ENCODE results near the gene IFT88. TPM values are rescaled to one million over a fixed set of nuclear protein-coding genes. Genes with fewer than 3 reads are reported as not detected.

Gene IFT88
- polyA plus RNA-seq, 3 donors: 2.9 to 4.5 (median 4.1) TPM

GRCh38 chr13:20669162-20669561 is 102.2 kb downstream of the IFT88 start:
- Histone ChIP-seq H3K27me3 (ENCODE audit: control insufficient read depth in 2 of 2, insufficient read depth in 2 of 2, low read length in 2 of 2) (no peaks in the 10 kb centered on the region), H3K9me3 (replicated peaks in 1 of 2; ENCODE audit: control insufficient read depth in 1 of 2, insufficient read depth in 1 of 2, low read length in 2 of 2) (no peaks in the 10 kb centered on the region), H3K4me1 (ENCODE audit: control insufficient read depth in 1 of 2, insufficient read depth in 2 of 2, low read length in 2 of 2) (no peaks in the 10 kb centered on the region), H3K4me3 (replicated peaks in 1 of 3; ENCODE audit: low read depth in 2 of 3, low read length in 3 of 3) (no peak overlapping the region), H2AFZ (ENCODE audit: insufficient read depth, low read depth, low read length, poor library complexity, severe bottlenecking) (no peak overlapping the region), H3K79me2 (ENCODE audit: insufficient read depth, low read length) (no peaks in the 10 kb centered on the region), H4K20me1 (ENCODE audit: insufficient read depth, low read length) (no peaks in the 10 kb centered on the region), H3K9ac (ENCODE audit: insufficient read depth, low read length, poor library complexity, severe bottlenecking) (no peak overlapping the region), H3K4me2 (replicated peaks; ENCODE audit: extremely low read depth, low read length, poor library complexity, severe bottlenecking) (no peak overlapping the region), H3K36me3 (replicated peaks in 1 of 2; ENCODE audit: control insufficient read depth in 1 of 2, insufficient read depth in 2 of 2, low read length in 2 of 2) (no peaks in the 10 kb centered on the region), H3K27ac (ENCODE audit: low read depth in 1 of 2, low read length in 2 of 2) (no peak overlapping the region)
- 60% methylated on average over 1 of the region's 5 CpGs for WGBS (ENCODE audit: insufficient coverage)
- Mint-ChIP-seq H3K4me1 (peaks cover 2% of the 10 kb centered on the region), H3K9me3 (peaks cover 0 to 2% (median 0%) of the 10 kb centered on the region in 7 donors), H3K4me3 (no peak overlapping the region), H3K27me3 (ENCODE audit: low read depth in 3 of 3) (peaks cover 0 to 1% (median 0%) of the 10 kb centered on the region in 3 donors), H3K27ac (no peak overlapping the region), H3K36me3 (peaks cover 8 to 12% of the 10 kb centered on the region in 2 donors)
- no peak for DNase-seq
- intact Hi-C loops (cut with micrococcal nuclease): no loop called here
- TF ChIP-seq, protein P1, sequence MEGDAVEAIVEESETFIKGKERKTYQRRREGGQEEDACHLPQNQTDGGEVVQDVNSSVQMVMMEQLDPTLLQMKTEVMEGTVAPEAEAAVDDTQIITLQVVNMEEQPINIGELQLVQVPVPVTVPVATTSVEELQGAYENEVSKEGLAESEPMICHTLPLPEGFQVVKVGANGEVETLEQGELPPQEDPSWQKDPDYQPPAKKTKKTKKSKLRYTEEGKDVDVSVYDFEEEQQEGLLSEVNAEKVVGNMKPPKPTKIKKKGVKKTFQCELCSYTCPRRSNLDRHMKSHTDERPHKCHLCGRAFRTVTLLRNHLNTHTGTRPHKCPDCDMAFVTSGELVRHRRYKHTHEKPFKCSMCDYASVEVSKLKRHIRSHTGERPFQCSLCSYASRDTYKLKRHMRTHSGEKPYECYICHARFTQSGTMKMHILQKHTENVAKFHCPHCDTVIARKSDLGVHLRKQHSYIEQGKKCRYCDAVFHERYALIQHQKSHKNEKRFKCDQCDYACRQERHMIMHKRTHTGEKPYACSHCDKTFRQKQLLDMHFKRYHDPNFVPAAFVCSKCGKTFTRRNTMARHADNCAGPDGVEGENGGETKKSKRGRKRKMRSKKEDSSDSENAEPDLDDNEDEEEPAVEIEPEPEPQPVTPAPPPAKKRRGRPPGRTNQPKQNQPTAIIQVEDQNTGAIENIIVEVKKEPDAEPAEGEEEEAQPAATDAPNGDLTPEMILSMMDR (IDR thresholded peaks at IDR 0.05): no peak

DNA sequence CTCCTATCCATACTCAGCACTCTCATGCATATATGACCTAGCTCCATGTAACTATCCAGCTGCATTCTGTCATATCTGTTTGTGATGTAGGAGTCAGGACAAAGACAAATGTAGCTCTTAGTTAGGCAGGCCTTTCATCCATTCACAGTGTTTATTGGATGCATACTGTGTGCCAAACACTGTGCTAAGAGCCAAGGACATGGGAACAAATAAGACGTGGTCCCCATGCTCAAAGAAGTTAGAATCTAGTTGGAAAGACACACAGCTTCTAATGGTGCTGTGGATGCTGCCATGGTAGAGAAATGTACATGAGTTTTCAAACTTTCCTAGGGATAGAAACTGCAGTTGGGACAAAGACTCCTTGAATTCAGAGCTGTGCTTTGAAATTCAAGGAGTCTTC is 104.8 kb downstream of the IFT88 start:
- H4K20me1 ChIP-seq (ENCODE audit: insufficient read depth, low read length): no peaks in the 10 kb centered on the region
- H2AFZ ChIP-seq (ENCODE audit: insufficient read depth, low read depth, low read length, poor library complexity, severe bottlenecking): no peak overlapping the region
- Mint-ChIP-seq H3K36me3 (peaks cover 11 to 12% of the 10 kb centered on the region in 2 donors), H3K27ac (no peak overlapping the region), H3K4me3 (no peak overlapping the region), H3K27me3 (ENCODE audit: low read depth in 3 of 3) (no peaks in the 10 kb centered on the region), H3K4me1 (peaks cover 2% of the 10 kb centered on the region), H3K9me3 (no peaks in the 10 kb centered on the region)
- no peaks in the 10 kb centered on the region for H3K27me3 ChIP-seq (ENCODE audit: control insufficient read depth in 2 of 2, insufficient read depth in 2 of 2, low read length in 2 of 2)
- TF ChIP-seq, protein P1 (IDR thresholded peaks at IDR 0.05): no peak
- H3K36me3 ChIP-seq (replicated peaks in 1 of 2; ENCODE audit: control insufficient read depth in 1 of 2, insufficient read depth in 2 of 2, low read length in 2 of 2): no peaks in the 10 kb centered on the region
- intact Hi-C loops (cut with micrococcal nuclease): no loop called here
- WGBS (ENCODE audit: insufficient coverage): 94% methylated on average over 1 of the region's 1 CpG
- H3K9ac ChIP-seq (ENCODE audit: insufficient read depth, low read length, poor library complexity, severe bottlenecking): no peak overlapping the region
- H3K9me3 ChIP-seq (replicated peaks in 1 of 2; ENCODE audit: control insufficient read depth in 1 of 2, insufficient read depth in 1 of 2, low read length in 2 of 2): no peaks in the 10 kb centered on the region
- no peaks in the 10 kb centered on the region for H3K4me1 ChIP-seq (ENCODE audit: control insufficient read depth in 1 of 2, insufficient read depth in 2 of 2, low read length in 2 of 2)
- no peak for DNase-seq
- H3K79me2 ChIP-seq (ENCODE audit: insufficient read depth, low read length): no peaks in the 10 kb centered on the region
- no peak overlapping the region for H3K4me2 ChIP-seq (replicated peaks; ENCODE audit: extremely low read depth, low read length, poor library complexity, severe bottlenecking)
- H3K4me3 ChIP-seq (replicated peaks in 1 of 3; ENCODE audit: low read depth in 2 of 3, low read length in 3 of 3): no peak overlapping the region
- no peak overlapping the region for H3K27ac ChIP-seq (ENCODE audit: low read depth in 1 of 2, low read length in 2 of 2)
